GM12872 (cell line): Measurements from ENCODE around the gene KCNA2.

Source experiments
- CTCF ChIP-seq: IDR thresholded peaks from 3 replicates; pipeline ENCODE4 v1.5.1; 2011; ENCODE audit warnings: low read depth, mild to moderate bottlenecking, low read length, moderate library complexity; ENCODE audit not compliant: insufficient read depth

KCNA2 gene

GRCh38 chr1:110605901-110606656 lies at the start of gene KCNA2:
Gene KCNA2 (minus strand): TSS chr1:110606358. CDS start chr1:110604782, 1,576 bp downstream.
- TF ChIP-seq CTCF, result no peak

GRCh38 chr1:110650609-110651008 lies 44.5 kb upstream of the KCNA2 start:
- TF ChIP-seq CTCF, result no peak

GRCh38 chr1:110648417-110648816 lies 42.3 kb upstream of the KCNA2 start:
- no peak for TF ChIP-seq CTCF

- no peak for TF ChIP-seq CTCF
Observed at GRCh38 chr1:110647254-110647891, 41.2 kb upstream of the KCNA2 start.

- TF ChIP-seq CTCF, result no peak
Observed at GRCh38 chr1:110645821-110646735, 39.9 kb upstream of the KCNA2 start.

GRCh38 chr1:110645211-110645610 lies 39.1 kb upstream of the KCNA2 start:
- no peak for TF ChIP-seq CTCF
